GM23338 (cell line): ENCODE data around the gene NEUROG2.

Experiments
- EZH2 ChIP-seq: fragments of 200-600 bp; sonication (generic); IDR thresholded peaks from one replicate; pipeline ENCODE4 v1.8.0; 2017; ENCODE audit warnings: antibody characterized with exemption, mild to moderate bottlenecking, low read depth; ENCODE audit not compliant: unreplicated experiment
- EZH2phosphoT487 ChIP-seq: fragments of 200-600 bp; sonication (generic); IDR thresholded peaks from one replicate; pipeline ENCODE4 v1.8.1; 2018; ENCODE audit warnings: antibody characterized with exemption; ENCODE audit not compliant: unreplicated experiment
- JUNB ChIP-seq: IDR thresholded peaks from one replicate; pipeline ENCODE4 v1.6.1; 2016; ENCODE audit warnings: antibody characterized with exemption; ENCODE audit not compliant: unreplicated experiment
- NANOG ChIP-seq: IDR thresholded peaks from 2 replicates; pipeline ENCODE4 v1.6.1; 2016; ENCODE audit warnings: antibody characterized with exemption, borderline replicate concordance
- POLR2AphosphoS5 ChIP-seq: IDR thresholded peaks from 2 replicates; pipeline ENCODE4 v1.6.1; 2016; ENCODE audit warnings: antibody characterized with exemption, low read depth
- ZNF114 ChIP-seq: fragments of 250-450 bp; sonication (Bioruptor Pico); IDR thresholded peaks from 2 replicates; pipeline ENCODE4 v1.5.0; 2020; ENCODE audit warnings: mild to moderate bottlenecking, moderate library complexity
- TF ChIP-seq, protein P1 (sequence below), 2 experiments: fragments of 200-600 bp in 1 of 2; sonication (generic) in 1 of 2; conservative IDR thresholded peaks; 2 replicates each; pipeline versions ENCODE4 v1.5.1 to v1.6.1; 2016 to 2017; ENCODE audit warnings: antibody characterized with exemption in 2 of 2, low read depth in 2 of 2, mild to moderate bottlenecking in 2 of 2, moderate library complexity in 1 of 2
- TF ChIP-seq, protein P2 (sequence below): IDR thresholded peaks from one replicate; pipeline ENCODE4 v1.6.1; 2018; ENCODE audit warnings: antibody characterized with exemption; ENCODE audit not compliant: unreplicated experiment

DNA sequence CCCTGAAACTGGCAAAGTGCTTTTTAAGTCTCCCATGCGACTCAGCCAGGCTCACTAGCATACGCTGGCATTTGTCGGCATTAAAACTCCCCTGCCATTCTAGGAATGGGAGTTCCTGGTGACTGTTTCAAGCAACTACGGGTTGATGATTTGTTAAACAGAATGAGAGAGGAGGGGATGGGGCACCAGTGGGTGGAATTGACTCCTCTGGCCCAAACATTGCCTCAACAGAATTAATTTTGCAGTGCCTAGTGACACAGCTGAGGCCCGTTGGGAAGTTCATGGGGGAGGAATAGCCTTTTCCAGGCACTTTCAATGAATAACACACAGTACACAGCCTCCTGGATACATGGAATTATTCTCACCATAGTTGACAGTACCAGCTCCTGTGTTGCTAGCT lies 30.1 kb downstream of the NEUROG2 start:
- TF ChIP-seq, protein P1, sequence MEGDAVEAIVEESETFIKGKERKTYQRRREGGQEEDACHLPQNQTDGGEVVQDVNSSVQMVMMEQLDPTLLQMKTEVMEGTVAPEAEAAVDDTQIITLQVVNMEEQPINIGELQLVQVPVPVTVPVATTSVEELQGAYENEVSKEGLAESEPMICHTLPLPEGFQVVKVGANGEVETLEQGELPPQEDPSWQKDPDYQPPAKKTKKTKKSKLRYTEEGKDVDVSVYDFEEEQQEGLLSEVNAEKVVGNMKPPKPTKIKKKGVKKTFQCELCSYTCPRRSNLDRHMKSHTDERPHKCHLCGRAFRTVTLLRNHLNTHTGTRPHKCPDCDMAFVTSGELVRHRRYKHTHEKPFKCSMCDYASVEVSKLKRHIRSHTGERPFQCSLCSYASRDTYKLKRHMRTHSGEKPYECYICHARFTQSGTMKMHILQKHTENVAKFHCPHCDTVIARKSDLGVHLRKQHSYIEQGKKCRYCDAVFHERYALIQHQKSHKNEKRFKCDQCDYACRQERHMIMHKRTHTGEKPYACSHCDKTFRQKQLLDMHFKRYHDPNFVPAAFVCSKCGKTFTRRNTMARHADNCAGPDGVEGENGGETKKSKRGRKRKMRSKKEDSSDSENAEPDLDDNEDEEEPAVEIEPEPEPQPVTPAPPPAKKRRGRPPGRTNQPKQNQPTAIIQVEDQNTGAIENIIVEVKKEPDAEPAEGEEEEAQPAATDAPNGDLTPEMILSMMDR (conservative IDR thresholded peaks at IDR 0.05; ENCODE audit: low read depth in 2 of 2) = no peak
- no peak for TF ChIP-seq EZH2
- TF ChIP-seq JUNB = no peak
- TF ChIP-seq EZH2phosphoT487 = no peak
- TF ChIP-seq POLR2AphosphoS5 = no peak
- TF ChIP-seq, protein P2, sequence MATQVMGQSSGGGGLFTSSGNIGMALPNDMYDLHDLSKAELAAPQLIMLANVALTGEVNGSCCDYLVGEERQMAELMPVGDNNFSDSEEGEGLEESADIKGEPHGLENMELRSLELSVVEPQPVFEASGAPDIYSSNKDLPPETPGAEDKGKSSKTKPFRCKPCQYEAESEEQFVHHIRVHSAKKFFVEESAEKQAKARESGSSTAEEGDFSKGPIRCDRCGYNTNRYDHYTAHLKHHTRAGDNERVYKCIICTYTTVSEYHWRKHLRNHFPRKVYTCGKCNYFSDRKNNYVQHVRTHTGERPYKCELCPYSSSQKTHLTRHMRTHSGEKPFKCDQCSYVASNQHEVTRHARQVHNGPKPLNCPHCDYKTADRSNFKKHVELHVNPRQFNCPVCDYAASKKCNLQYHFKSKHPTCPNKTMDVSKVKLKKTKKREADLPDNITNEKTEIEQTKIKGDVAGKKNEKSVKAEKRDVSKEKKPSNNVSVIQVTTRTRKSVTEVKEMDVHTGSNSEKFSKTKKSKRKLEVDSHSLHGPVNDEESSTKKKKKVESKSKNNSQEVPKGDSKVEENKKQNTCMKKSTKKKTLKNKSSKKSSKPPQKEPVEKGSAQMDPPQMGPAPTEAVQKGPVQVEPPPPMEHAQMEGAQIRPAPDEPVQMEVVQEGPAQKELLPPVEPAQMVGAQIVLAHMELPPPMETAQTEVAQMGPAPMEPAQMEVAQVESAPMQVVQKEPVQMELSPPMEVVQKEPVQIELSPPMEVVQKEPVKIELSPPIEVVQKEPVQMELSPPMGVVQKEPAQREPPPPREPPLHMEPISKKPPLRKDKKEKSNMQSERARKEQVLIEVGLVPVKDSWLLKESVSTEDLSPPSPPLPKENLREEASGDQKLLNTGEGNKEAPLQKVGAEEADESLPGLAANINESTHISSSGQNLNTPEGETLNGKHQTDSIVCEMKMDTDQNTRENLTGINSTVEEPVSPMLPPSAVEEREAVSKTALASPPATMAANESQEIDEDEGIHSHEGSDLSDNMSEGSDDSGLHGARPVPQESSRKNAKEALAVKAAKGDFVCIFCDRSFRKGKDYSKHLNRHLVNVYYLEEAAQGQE = no peak
- TF ChIP-seq NANOG = no peak
- no peak for TF ChIP-seq ZNF114 (CRISPR knock-in tag)
